ENCODE measurements around the gene PPP4R2.
"Not testable (repeated sequence)": the region's sequence is repeated elsewhere in the genome, so short reads cannot be mapped to it uniquely, and the experiment has no call there.

PPP4R2 gene

GRCh38 chr3:73026760-73027113 lies 30.1 kb downstream of the PPP4R2 start:
- DNase-seq: no peak

- DNase-seq: no peak
These were observed 32.2 kb downstream of the PPP4R2 start for GRCh38 chr3:73028803-73029202.

GRCh38 chr3:73029321-73029796 lies 32.7 kb downstream of the PPP4R2 start:
- no peak for DNase-seq

DNA sequence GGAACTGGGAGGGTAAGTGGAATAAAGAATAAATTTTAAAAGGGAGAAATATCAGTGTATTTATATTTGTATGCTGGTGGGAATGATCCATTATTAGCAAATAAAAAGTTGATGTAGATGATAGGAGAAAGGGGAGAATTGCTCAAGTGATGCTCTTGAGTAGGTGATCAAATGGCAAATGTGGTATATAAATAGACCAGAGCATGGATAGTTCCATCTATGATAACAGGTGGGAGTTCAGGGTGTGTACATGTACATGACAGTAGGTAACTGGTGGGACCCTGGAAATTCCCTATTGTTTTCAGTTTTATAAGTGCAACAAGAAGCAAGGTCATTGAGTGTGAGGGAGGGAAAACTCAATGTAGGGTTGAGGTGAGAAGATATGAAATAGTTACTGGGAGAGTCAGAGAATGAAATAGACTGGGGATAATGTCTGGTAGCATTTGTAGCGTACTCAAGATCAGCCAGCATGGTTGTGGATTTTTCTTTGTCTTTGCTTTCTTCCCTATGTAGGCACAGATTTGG lies 33.5 kb downstream of the PPP4R2 start:
- no peak for DNase-seq

- no peak for DNase-seq
These were observed 35.0 kb downstream of the PPP4R2 start for GRCh38 chr3:73031573-73032103.

DNA sequence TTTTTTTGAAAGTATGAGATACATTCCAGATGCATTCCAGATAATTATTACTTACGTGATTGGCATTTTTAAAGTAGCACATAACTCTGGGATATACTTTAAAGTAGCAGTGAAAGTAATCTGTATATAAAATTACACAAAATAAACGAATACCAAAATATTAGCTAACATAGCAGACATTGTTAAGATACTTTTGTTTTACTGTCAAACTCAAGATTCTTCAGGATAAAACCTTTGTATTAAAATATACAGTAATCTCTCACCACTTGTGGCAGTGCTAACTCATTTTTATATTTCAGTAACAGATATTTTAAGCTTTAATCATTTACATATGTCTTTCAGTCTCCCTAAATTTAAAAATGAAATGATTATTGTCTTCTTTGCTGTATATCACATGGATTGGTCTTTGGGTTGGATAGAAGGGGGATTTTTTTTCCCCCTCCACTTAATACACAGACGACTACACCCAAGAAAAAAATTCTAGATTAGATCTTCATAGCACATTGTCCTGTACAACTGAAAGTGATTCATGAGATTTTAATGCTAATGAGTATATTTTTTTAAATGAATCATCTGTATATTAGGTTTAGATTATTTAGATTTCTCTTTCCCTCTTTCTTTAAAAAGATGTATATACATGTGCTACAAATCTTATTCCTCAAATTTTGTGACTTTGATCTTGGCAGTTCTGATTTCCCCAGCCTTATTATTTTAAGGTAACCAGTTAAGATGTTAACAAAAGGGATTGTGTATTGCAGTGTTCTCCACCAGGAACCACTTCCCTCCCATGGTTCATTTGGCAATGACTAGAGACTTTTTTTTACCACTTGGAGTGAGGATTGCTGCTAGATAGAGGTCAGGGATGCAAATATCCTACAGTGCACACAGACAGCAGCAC lies 40.3 kb downstream of the PPP4R2 start:
- no peak for DNase-seq

- no peak for DNase-seq
These were observed 44.9 kb downstream of the PPP4R2 start for GRCh38 chr3:73041537-73041936.

DNA sequence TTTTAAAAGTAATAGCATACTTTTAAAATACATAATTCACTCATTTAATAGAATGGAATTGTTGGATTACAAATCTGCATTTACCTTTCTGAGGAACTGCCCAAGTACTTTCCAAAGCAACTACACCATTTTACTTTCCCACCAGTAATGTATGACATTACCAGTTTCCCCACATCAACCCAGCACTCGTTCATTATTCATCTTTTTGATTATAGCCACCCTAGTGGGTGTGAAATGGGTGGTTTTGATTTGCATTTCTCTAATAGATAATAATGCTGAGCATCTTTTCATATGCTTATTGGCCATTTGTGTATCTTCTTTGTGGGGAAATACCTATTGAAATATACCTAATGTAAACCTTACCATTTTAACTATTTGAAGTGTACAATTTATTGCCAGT lies 46.8 kb downstream of the PPP4R2 start:
- DNase-seq: no peak

GRCh38 chr3:73045391-73045790 lies 48.8 kb downstream of the PPP4R2 start:
- no peak for DNase-seq

DNA sequence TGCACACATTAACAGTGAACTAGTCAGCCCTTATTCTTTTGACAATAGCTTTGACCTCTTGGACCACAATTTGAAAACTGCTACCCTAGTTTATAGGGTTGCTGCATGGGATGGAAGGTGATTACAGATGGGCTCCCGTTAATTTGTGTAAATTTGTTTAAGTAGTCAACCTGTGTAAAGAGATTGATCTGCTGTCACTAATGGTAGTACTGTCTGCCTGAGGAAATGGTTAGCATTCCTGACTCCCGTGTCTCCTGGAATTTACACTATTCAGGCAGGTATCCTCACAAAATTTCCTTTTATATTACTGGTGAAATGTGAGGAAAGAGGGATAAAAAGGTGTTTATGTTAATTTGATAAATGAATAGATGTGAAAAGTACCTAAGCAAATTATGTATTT lies 49.6 kb downstream of the PPP4R2 start:
- DNase-seq: no peak

GRCh38 chr3:73049319-73049718 lies 52.7 kb downstream of the PPP4R2 start:
- DNase-seq: no peak

- no peak for DNase-seq
These were observed 56.2 kb downstream of the PPP4R2 start for GRCh38 chr3:73052857-73053256.

GRCh38 chr3:73055583-73055982 lies 59.0 kb downstream of the PPP4R2 start:
- DNase-seq: no peak

DNA sequence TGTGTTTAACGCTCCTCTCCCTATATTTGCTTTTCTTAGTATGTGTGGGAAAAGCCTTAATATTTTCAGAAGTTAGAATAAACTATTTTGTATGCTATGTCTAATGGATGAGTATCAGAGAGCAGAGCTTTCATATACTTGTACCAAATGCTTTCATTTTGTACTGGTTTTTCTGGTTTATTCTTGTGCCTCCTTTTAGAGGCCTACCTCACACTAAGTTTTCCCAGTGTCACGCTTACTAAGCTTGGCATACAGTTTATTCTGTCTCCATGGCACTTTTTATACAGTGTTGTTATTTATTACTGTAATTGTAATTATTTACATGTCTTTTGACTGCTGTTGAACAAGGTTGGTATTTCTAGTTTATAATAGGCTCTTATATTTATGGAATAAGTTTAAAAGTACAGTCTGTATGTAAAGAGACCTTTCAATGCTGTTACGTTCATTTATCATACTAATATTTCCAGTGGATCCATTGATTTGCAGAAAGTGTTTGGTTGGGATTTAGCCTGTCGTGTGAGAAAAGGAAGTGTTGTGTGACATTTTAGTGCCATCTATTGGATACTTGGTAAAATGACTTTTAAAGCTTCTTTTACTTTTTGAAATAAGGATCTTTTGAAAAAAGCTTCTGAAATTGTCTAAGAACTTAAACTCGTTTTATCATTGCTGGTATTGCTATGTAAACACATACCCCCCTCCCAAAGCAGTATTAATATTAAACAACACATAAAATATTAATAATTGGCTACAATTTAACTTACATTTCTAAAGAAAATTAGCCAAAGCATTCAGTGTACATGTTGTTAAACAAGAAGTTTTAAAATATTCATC lies 59.6 kb downstream of the PPP4R2 start:
- no peak for DNase-seq

- no peak for DNase-seq
These were observed 60.2 kb downstream of the PPP4R2 start for GRCh38 chr3:73056845-73057150.

DNA sequence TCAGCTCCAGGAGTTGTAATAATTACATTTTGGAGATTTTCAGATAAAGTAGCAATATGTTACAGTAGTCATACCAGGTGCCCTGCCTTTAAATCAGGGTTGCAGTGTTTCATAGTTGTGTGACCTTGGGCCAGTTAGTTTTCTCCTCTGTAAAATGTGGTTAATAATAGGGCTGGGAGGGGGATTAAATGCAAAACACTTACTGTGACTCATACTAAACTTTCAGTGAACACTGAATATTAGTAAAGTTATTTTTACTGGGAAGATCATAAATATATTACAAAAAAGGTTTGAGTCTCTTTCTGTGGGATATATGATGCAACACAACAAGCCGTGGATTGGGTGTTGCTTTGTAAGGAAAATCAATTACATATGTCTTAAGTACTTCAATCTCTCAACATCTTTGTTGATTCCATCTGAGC lies 63.7 kb downstream of the PPP4R2 start:
- no peak for DNase-seq

DNA sequence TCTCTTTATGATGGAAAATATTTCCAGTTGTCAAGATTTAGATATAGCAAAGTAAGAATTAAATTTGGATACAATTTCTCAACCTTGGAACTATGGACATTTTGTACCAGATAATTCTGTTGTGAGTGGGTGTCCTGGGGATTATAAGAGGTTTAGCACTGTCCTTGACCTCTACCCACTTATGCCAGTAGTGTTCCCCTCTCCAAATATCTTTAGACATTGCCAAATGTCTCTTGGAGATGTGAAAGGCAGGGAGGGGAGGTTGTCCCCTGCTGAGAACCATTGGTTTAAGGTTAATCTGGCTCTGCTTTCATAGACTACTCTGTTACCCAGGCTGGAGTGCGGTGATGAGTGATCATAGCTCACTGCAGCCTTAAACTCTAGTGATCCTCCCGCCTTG lies 64.8 kb downstream of the PPP4R2 start, which contains the start of gene EBLN2:
Gene EBLN2, plus strand, starts transcription at position 244 of the 400 bp plus-strand sequence. CDS start 423 bp downstream, outside the sequence.
- no peak for DNase-seq

GRCh38 chr3:73066243-73066642 lies 69.6 kb downstream of the PPP4R2 start:
- DNase-seq: not testable (repeated sequence)

DNA sequence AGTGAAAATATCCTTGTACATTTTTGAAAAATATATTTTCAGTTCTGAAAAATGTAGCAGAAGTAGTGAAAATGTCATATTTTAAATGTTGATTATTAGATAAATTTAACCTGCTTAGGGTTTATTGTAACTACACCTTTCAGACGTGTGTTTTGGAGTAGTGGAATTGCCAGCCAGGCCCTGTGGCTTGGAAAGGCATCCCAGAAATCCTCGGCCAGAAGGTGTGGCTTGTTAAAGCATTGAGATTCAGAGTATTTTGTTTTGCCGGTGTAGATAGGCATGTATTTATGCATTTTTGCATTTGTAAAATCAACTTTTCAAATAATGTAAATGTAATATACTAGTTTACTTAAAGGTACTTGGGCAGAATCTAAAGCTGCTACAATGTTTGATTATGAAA lies 71.8 kb downstream of the PPP4R2 start:
- DNase-seq: no peak

DNA sequence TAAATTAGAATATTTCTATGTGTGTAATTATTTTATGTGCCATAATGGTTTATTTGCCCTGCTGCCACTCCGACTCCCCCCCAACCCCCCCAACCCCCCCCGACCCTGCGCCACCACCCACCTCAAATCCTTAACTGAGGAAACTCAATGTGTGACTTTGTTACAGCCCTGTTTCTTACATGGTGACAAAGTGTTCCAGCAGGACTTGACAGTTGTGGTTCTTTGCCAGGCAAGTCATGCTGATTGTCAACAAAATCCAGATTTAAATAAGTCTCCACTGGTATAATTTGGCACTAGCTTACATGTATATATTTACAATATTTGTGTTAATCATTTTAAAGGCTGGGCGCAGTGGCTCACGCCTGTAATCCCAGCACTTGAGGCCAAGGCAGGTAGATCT lies 72.6 kb downstream of the PPP4R2 start:
- no peak for DNase-seq

- DNase-seq: no peak
These were observed 73.3 kb downstream of the PPP4R2 start for GRCh38 chr3:73069775-73070444.

DNA sequence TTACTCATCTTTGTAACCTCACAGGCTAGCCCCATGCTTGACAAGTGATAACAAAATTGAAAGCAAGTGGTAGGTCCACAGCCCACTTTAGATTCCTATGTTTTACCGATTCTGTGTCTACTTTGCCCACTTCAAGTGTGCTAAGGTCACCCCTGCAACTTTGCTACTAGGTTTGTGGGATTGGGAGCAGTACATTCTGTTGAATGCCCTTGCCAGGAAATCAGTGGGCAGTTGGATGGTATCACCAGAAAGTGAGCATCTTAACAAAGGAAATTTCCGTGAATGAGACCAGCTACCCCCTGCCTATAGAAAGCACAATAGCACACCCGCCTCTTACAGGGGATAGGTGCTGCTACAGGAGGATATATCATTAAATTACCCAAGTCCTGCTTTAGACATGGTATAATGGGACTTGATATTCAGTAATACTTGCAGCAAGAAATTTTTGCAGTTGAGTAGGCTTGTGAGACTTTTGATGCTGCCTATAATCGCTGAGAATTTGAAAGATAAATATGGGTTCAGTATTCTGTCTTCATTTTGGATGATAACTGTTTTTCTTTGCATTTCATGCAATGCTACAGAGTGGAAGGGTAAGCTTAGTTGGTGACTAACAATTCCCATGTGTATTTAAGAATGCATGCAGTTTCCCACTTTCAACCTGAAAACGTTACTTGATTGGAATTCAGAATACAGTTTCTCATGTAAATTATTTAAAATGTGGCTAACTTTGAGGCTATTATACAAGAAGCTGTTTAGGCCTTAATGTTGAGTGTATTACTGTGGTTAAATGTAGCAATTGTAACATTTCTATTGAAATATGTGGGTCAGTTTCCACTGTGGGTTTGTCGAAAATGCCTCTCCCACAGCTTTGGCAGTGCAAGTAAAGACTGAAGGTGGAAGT lies 74.3 kb downstream of the PPP4R2 start:
- DNase-seq: no peak
